Endodermal cell (in vitro differentiated cells): ENCODE results near the gene RRP1B. TPM values are rescaled to one million over a fixed set of nuclear protein-coding genes. Genes with fewer than 3 reads are reported as not detected.

Source experiments
- DNase-seq: peaks from one replicate; pipeline ENCODE4 v3.0.0-alpha.2; 2017
- H3K27ac ChIP-seq: 2 replicates; pipeline ENCODE4 v1.5.1; 2013; ENCODE audit warnings: mild to moderate bottlenecking, low read depth, low read length, moderate library complexity
- H3K27me3 ChIP-seq: 2 replicates; pipeline ENCODE4 v1.6.1; 2013; ENCODE audit warnings: mild to moderate bottlenecking, low read length, moderate library complexity; ENCODE audit not compliant: insufficient read depth, control insufficient read depth, poor library complexity, severe bottlenecking
- H3K36me3 ChIP-seq: 2 replicates; pipeline ENCODE4 v1.7.0; 2013; ENCODE audit warnings: mild to moderate bottlenecking, low read length, moderate library complexity; ENCODE audit not compliant: control insufficient read depth, insufficient read depth
- H3K4me1 ChIP-seq: one replicate; pipeline ENCODE4 v1.7.0; 2013; ENCODE audit warnings: low read length; ENCODE audit not compliant: control insufficient read depth, insufficient read depth
- H3K4me3 ChIP-seq: 2 replicates; pipeline ENCODE4 v1.5.1; 2013; ENCODE audit warnings: mild to moderate bottlenecking, low read length, moderate library complexity
- H3K9ac ChIP-seq: 2 replicates; pipeline ENCODE4 v1.6.1; 2013; ENCODE audit warnings: mild to moderate bottlenecking, low read length, moderate library complexity; ENCODE audit not compliant: poor library complexity, severe bottlenecking; ENCODE audit errors: extremely low read depth
- H3K9me3 ChIP-seq: 2 replicates; pipeline ENCODE4 v1.6.1; 2013; ENCODE audit warnings: mild to moderate bottlenecking, low read length, moderate library complexity; ENCODE audit not compliant: control insufficient read depth
- H3K27ac Mint-ChIP-seq: 2 replicates; pipeline ENCODE4 v1.8.0; 2020; ENCODE audit warnings: mixed read lengths
- H3K27me3 Mint-ChIP-seq: 2 replicates; pipeline ENCODE4 v1.8.0; 2021; ENCODE audit warnings: mild to moderate bottlenecking, mixed read lengths; ENCODE audit not compliant: insufficient read depth
- H3K36me3 Mint-ChIP-seq: 2 replicates; pipeline ENCODE4 v1.8.0; 2020; ENCODE audit warnings: low read depth, mixed read lengths
- H3K4me1 Mint-ChIP-seq: 2 replicates; pipeline ENCODE4 v1.8.0; 2020; ENCODE audit warnings: mixed read lengths
- H3K4me3 Mint-ChIP-seq: 2 replicates; pipeline ENCODE4 v1.8.0; 2020; ENCODE audit warnings: mild to moderate bottlenecking, moderate library complexity, mixed read lengths
- H3K9me3 Mint-ChIP-seq: 2 replicates; pipeline ENCODE4 v1.8.0; 2020; ENCODE audit warnings: mild to moderate bottlenecking, mixed read lengths
- WGBS, 2 experiments: methylation state at CpG; one replicate each; pipeline versions ENCODE4 v1.1.5 to v1.1.7; 2013; ENCODE audit warnings: missing lambda C conversion rate in 2 of 2, mixed read lengths in 1 of 2; ENCODE audit not compliant: insufficient coverage in 1 of 2, insufficient read length in 1 of 2; 5-methylcytosine and 5-hydroxymethylcytosine counted together
- total RNA-seq, 2 donors: library from RNA; stranded (reverse); fragmentation: NEBNext Ultra II Directional in 1 of 2; extraction: Animal tissue kit (Norgen Biotek cat#: 25700) in 1 of 2; gene quantifications; 2 replicates in 1 of 2; 3 replicates in 1 of 2; pipeline ENCODE4 v1.2.1, GENCODE V29; 2021
- TF ChIP-seq, protein P1 (sequence below): fragments of 200-600 bp; sonication (generic); conservative IDR thresholded peaks from 2 replicates; pipeline ENCODE4 v1.5.0; 2021; ENCODE audit warnings: antibody characterized with exemption, mild to moderate bottlenecking

Gene RRP1B
- total RNA-seq, 2 donors from 2014 or later, result 44.1 to 46.0 TPM

DNA sequence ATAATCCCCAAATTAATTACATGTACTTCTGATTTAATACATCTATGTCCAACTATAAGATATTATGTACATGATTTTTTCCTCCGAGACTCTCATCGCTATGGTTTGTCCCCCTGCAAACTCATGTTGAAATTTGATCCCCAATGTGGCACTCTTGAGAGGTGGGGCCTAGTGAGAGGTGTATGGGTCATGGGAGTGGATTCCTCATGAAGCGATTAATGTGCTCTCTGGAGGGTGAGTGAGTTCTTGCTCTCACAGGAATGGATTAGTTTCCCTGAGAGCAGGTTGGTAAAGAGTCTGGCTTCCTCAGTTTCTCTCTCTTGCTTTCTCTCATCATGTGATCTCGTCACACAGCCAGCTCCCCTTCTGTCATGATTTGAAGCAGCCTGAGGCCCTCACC lies 16.2 kb upstream of the RRP1B start:
- Histone ChIP-seq H3K36me3 (no peaks in the 10 kb centered on the region), H3K4me1 (no peaks in the 10 kb centered on the region), H3K9me3 (no peaks in the 10 kb centered on the region), H3K4me3 (no peak overlapping the region), H3K27ac (no peak overlapping the region), H3K9ac (no peak overlapping the region), H3K27me3 (no peaks in the 10 kb centered on the region)
- Mint-ChIP-seq H3K4me3 (no peak overlapping the region), H3K9me3 (no peaks in the 10 kb centered on the region), H3K36me3 (no peaks in the 10 kb centered on the region), H3K4me1 (peaks cover 9% of the 10 kb centered on the region), H3K27me3 (no peaks in the 10 kb centered on the region), H3K27ac (no peak overlapping the region)
- 90 to 94% methylated on average over 2 to 4 of the region's 4 CpGs for WGBS, 2 experiments
- TF ChIP-seq, protein P1, sequence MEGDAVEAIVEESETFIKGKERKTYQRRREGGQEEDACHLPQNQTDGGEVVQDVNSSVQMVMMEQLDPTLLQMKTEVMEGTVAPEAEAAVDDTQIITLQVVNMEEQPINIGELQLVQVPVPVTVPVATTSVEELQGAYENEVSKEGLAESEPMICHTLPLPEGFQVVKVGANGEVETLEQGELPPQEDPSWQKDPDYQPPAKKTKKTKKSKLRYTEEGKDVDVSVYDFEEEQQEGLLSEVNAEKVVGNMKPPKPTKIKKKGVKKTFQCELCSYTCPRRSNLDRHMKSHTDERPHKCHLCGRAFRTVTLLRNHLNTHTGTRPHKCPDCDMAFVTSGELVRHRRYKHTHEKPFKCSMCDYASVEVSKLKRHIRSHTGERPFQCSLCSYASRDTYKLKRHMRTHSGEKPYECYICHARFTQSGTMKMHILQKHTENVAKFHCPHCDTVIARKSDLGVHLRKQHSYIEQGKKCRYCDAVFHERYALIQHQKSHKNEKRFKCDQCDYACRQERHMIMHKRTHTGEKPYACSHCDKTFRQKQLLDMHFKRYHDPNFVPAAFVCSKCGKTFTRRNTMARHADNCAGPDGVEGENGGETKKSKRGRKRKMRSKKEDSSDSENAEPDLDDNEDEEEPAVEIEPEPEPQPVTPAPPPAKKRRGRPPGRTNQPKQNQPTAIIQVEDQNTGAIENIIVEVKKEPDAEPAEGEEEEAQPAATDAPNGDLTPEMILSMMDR, result no peak
- DNase-seq, result no peak

GRCh38 chr21:43644071-43644470 lies 15.3 kb upstream of the RRP1B start:
- H3K36me3 Mint-ChIP-seq, result no peaks in the 10 kb centered on the region
- no peaks in the 10 kb centered on the region for H3K27me3 Mint-ChIP-seq
- Histone ChIP-seq H3K9ac (no peak overlapping the region), H3K9me3 (no peaks in the 10 kb centered on the region), H3K27ac (no peak overlapping the region), H3K36me3 (no peaks in the 10 kb centered on the region), H3K4me3 (no peak overlapping the region), H3K4me1 (no peaks in the 10 kb centered on the region), H3K27me3 (no peaks in the 10 kb centered on the region)
- no peak overlapping the region for H3K27ac Mint-ChIP-seq
- DNase-seq, result no peak
- WGBS, 2 experiments, result 91 to 98% methylated on average over 3 of the region's 4 CpGs
- H3K4me1 Mint-ChIP-seq, result peaks cover 9% of the 10 kb centered on the region
- TF ChIP-seq, protein P1, result no peak
- H3K9me3 Mint-ChIP-seq, result no peaks in the 10 kb centered on the region
- H3K4me3 Mint-ChIP-seq, result no peak overlapping the region

- 90 to 95% methylated on average over 4 to 6 of the region's 6 CpGs for WGBS, 2 experiments
- H3K36me3 Mint-ChIP-seq, result no peaks in the 10 kb centered on the region
- peaks cover 9% of the 10 kb centered on the region for H3K4me1 Mint-ChIP-seq
- Histone ChIP-seq H3K4me3 (no peak overlapping the region), H3K27me3 (no peaks in the 10 kb centered on the region), H3K4me1 (no peaks in the 10 kb centered on the region), H3K9ac (no peak overlapping the region), H3K36me3 (no peaks in the 10 kb centered on the region), H3K9me3 (no peaks in the 10 kb centered on the region), H3K27ac (no peak overlapping the region)
- no peaks in the 10 kb centered on the region for H3K9me3 Mint-ChIP-seq
- H3K4me3 Mint-ChIP-seq, result no peak overlapping the region
- H3K27me3 Mint-ChIP-seq, result no peaks in the 10 kb centered on the region
- TF ChIP-seq, protein P1, result no peak
- DNase-seq, result no peak
- peak overlapping the region; percentile 10 for H3K27ac Mint-ChIP-seq
Observed at GRCh38 chr21:43644609-43645008, 14.8 kb upstream of the RRP1B start.
